Mesenchymal stem cell (in vitro differentiated cells and primary cell): ENCODE results near the gene PHKG1.
A peak's percentile ranks its signal among the peaks of the same experiment; 100 is the strongest.
"Not testable (repeated sequence)": the region's sequence is repeated elsewhere in the genome, so short reads cannot be mapped to it uniquely, and the experiment has no call there.

Experiments used
- DNase-seq: peaks from one replicate; pipeline ENCODE4 v3.0.0-alpha.2; 2013
- H2AFZ ChIP-seq: one replicate; pipeline ENCODE4 v1.6.1; 2013; ENCODE audit warnings: low read depth, mild to moderate bottlenecking, control low read depth, inconsistent platforms, low read length, moderate library complexity
- H2AK5ac ChIP-seq: 2 replicates; pipeline ENCODE4 v1.6.1; 2013; ENCODE audit warnings: low read length, moderate library complexity, mild to moderate bottlenecking, inconsistent platforms; ENCODE audit not compliant: severe bottlenecking
- H2BK120ac ChIP-seq: one replicate; pipeline ENCODE4 v1.6.1; 2013; ENCODE audit warnings: low read depth, mild to moderate bottlenecking, inconsistent platforms, low read length, moderate library complexity
- H2BK12ac ChIP-seq, 2 experiments: one replicate each; pipeline ENCODE4 v1.6.1; 2013; ENCODE audit warnings: inconsistent platforms in 2 of 2, low read length in 2 of 2, mild to moderate bottlenecking in 2 of 2, moderate library complexity in 2 of 2, control low read depth in 1 of 2
- H2BK15ac ChIP-seq: one replicate; pipeline ENCODE4 v1.6.1; 2013; ENCODE audit warnings: mild to moderate bottlenecking, low read depth, inconsistent platforms; ENCODE audit not compliant: poor library complexity, severe bottlenecking
- H2BK5ac ChIP-seq: 2 replicates; pipeline ENCODE4 v1.6.1; 2013; ENCODE audit warnings: low read depth, mild to moderate bottlenecking, low read length, control low read depth, inconsistent platforms; ENCODE audit not compliant: poor library complexity, severe bottlenecking
- H3K14ac ChIP-seq, 2 experiments: one replicate each; pipeline ENCODE4 v1.6.1; 2013; ENCODE audit warnings: inconsistent platforms in 2 of 2, low read length in 2 of 2, control low read depth in 1 of 2, mild to moderate bottlenecking in 1 of 2, moderate library complexity in 1 of 2
- H3K18ac ChIP-seq, 2 experiments: one replicate each; pipeline ENCODE4 v1.6.1; 2013; ENCODE audit warnings: inconsistent platforms in 2 of 2, low read length in 2 of 2, control low read depth in 1 of 2, low read depth in 1 of 2, mild to moderate bottlenecking in 1 of 2
- H3K23ac ChIP-seq, 2 experiments: one replicate each; pipeline ENCODE4 v1.6.1; 2013; ENCODE audit warnings: inconsistent platforms in 2 of 2, low read length in 2 of 2, mild to moderate bottlenecking in 2 of 2, moderate library complexity in 2 of 2, control low read depth in 1 of 2
- H3K27ac ChIP-seq: 2 replicates; pipeline ENCODE4 v1.5.1; 2013; ENCODE audit warnings: mild to moderate bottlenecking, moderate library complexity, low read length, control low read depth, inconsistent platforms; ENCODE audit not compliant: poor library complexity, severe bottlenecking
- H3K27me3 ChIP-seq, 2 experiments: 2 replicates each; pipeline versions ENCODE4 v1.6.1 to v1.7.0; 2013; ENCODE audit warnings: low read length in 2 of 2, mild to moderate bottlenecking in 2 of 2, moderate library complexity in 2 of 2, control low read depth in 1 of 2, inconsistent platforms in 1 of 2; ENCODE audit not compliant: control insufficient read depth in 1 of 2, insufficient read depth in 1 of 2
- H3K36me3 ChIP-seq, 2 experiments: 2 replicates each; pipeline versions ENCODE4 v1.6.1 to v1.7.0; 2013; ENCODE audit warnings: low read length in 2 of 2, control low read depth in 1 of 2, inconsistent platforms in 1 of 2, low read depth in 1 of 2, mild to moderate bottlenecking in 1 of 2; ENCODE audit not compliant: insufficient read depth in 2 of 2, control insufficient read depth in 1 of 2
- H3K4ac ChIP-seq, 2 experiments: one replicate each; pipeline ENCODE4 v1.6.1; 2013; ENCODE audit warnings: inconsistent platforms in 2 of 2, low read length in 2 of 2, mild to moderate bottlenecking in 2 of 2, moderate library complexity in 2 of 2, control low read depth in 1 of 2, low read depth in 1 of 2
- H3K4me1 ChIP-seq: 2 replicates; pipeline ENCODE4 v1.6.1; 2013; ENCODE audit warnings: low read depth, low read length, control low read depth; ENCODE audit not compliant: control insufficient read depth, insufficient read depth
- H3K4me2 ChIP-seq: 2 replicates; pipeline ENCODE4 v1.6.1; 2013; ENCODE audit warnings: low read length, mild to moderate bottlenecking, inconsistent platforms; ENCODE audit not compliant: poor library complexity, severe bottlenecking
- H3K4me3 ChIP-seq, 2 experiments: 2 replicates each; pipeline versions ENCODE4 v1.5.1 to v1.7.0; 2013; ENCODE audit warnings: low read length in 2 of 2, mild to moderate bottlenecking in 2 of 2, control low read depth in 1 of 2, low read depth in 1 of 2; ENCODE audit not compliant: insufficient read depth in 1 of 2
- H3K79me1 ChIP-seq: replicated peaks from 2 replicates; pipeline ENCODE4 v1.6.1; 2013; ENCODE audit warnings: mild to moderate bottlenecking, control low read depth, low read length, inconsistent platforms; ENCODE audit not compliant: poor library complexity, severe bottlenecking
- H3K9ac ChIP-seq: 2 replicates; pipeline ENCODE4 v1.7.0; 2013; ENCODE audit warnings: mild to moderate bottlenecking, low read length, moderate library complexity
- H3K9me3 ChIP-seq: 2 replicates; pipeline ENCODE4 v1.7.0; 2013; ENCODE audit warnings: mild to moderate bottlenecking, low read length; ENCODE audit not compliant: control insufficient read depth
- H4K8ac ChIP-seq: one replicate; pipeline ENCODE4 v1.6.1; 2013; ENCODE audit warnings: inconsistent platforms, mild to moderate bottlenecking, low read length, moderate library complexity
- H4K91ac ChIP-seq: one replicate; pipeline ENCODE4 v1.6.1; 2013; ENCODE audit warnings: mild to moderate bottlenecking, low read length, inconsistent platforms
- WGBS: methylation state at CpG from one replicate; pipeline ENCODE4 v1.1.7; 2013; ENCODE audit warnings: mixed read lengths; 5-methylcytosine and 5-hydroxymethylcytosine counted together

PHKG1 gene

DNA sequence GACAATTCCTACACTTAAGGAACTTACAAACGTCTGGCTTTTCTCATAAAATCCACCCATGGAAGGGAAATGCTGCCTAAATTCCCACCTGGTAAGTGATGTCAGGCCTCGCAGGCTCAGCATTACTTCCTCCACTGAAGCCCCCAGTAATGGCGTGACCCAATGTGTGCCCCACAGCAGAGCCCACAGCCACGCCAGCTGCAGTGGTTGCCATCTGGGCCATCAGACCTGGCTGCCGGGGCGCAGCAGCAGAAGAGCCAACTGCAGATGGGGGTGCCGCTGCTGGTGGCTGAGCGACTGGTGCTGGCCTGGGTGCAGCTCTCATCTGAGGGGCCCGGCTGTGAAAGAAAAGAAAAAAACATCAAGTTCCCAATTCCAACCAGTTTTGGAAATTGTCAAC is 11.4 kb upstream of the PHKG1 start:
- not testable (repeated sequence) for H3K4ac ChIP-seq, DNase-seq, H3K9me3 ChIP-seq, H2BK5ac ChIP-seq, H2AK5ac ChIP-seq, H3K79me1 ChIP-seq, H4K8ac ChIP-seq, H3K4me2 ChIP-seq, H2BK15ac ChIP-seq, H3K18ac ChIP-seq, H3K4me3 ChIP-seq, H3K23ac ChIP-seq, H3K27me3 ChIP-seq, H3K14ac ChIP-seq, H4K91ac ChIP-seq, H3K4me1 ChIP-seq, H3K27ac ChIP-seq, H2BK12ac ChIP-seq, H2BK120ac ChIP-seq, H2AFZ ChIP-seq, H3K9ac ChIP-seq
- peaks cover 14 to 51% of the 10 kb centered on the region in 2 experiments for H3K36me3 ChIP-seq
- WGBS, result 89% methylated on average over 8 of the region's 9 CpGs

DNA sequence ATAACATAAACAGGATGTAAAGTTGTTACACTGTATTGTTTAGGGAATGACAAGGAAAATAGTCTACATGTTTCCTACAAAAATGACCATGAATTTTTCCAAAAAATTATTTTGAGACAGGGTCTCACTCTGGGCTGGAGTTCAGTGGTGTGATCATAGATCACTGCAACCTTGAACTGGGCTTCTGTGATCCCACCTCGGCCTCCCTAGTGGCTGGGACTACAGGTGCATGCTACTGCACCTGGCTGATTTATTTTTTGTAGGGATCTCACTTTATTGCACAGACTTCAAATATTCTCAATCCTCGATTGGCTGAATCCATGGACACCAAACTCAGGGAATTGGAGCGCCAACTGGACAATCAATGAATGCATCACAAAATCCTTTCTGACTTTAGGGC is 6.9 kb upstream of the PHKG1 start:
- Histone ChIP-seq H3K36me3 (peaks cover 14 to 51% of the 10 kb centered on the region in 2 experiments), H3K27me3 (no peaks in the 10 kb centered on the region), H3K4ac (no peak overlapping the region), H3K27ac (no peak overlapping the region), H2BK15ac (no peak overlapping the region), H3K4me3 (no peak overlapping the region), H2BK12ac (no peak overlapping the region), H3K9ac (no peak overlapping the region), H4K91ac (no peak overlapping the region), H2BK120ac (no peak overlapping the region), H2AFZ (no peak overlapping the region), H3K4me2 (no peak overlapping the region), H3K18ac (no peak overlapping the region), H2AK5ac (no peak overlapping the region), H3K23ac (no peak overlapping the region), H4K8ac (no peak overlapping the region), H3K79me1 (no peaks in the 10 kb centered on the region), H3K4me1 (no peaks in the 10 kb centered on the region), H2BK5ac (no peak overlapping the region), H3K9me3 (no peaks in the 10 kb centered on the region), H3K14ac (no peak overlapping the region)
- DNase-seq, result no peak
- 78% methylated on average over 3 of the region's 3 CpGs for WGBS

DNA sequence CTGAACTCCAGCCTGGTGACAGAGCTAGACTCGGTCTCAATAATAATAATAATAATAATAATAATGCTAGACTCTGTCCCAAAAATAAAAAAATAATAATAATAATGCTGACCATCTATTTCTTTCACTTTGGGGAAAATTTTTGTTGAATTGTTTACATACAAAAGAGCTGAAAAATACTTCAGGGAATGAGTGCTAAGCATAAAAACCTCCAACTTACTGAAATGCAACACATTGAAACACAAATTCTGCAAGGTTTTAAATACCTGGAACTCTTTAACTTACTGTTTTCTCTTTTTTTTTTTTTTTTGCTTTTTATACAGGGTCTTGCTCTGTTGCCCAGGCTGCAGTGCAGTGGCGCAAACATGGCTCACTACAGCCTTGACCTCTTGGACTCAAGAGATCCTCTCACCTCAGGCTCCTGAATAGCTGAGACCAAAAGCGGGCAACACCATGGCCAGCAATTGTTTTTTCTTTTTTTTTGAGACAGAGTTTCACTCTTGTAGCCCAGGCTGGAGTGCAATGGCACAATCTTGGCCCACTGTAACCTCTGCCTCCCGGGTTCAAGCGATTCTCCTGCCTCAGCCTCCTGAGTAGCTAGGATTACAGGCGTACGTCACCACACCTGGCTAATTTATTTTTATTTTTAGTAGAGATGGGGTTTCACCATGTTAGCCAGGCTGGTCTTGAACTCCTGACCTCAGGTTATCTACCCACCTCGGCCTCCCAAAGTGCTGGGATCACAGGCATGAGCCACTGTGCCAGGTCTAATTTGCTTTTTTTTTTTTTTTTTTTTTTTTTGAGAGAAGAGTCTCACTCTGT is 5.6 kb upstream of the PHKG1 start:
- H3K4me2 ChIP-seq, H4K8ac ChIP-seq, H2BK12ac ChIP-seq, H3K9me3 ChIP-seq, H2AFZ ChIP-seq, H2BK5ac ChIP-seq, H3K27ac ChIP-seq, DNase-seq, H3K27me3 ChIP-seq, H3K18ac ChIP-seq, H2BK120ac ChIP-seq, H3K14ac ChIP-seq, H3K4me1 ChIP-seq, H3K4me3 ChIP-seq, H2BK15ac ChIP-seq, H3K4ac ChIP-seq, H4K91ac ChIP-seq, H3K23ac ChIP-seq, H2AK5ac ChIP-seq, H3K79me1 ChIP-seq: not testable (repeated sequence)
- Histone ChIP-seq H3K9ac (peak overlapping the region; percentile 48), H3K36me3 (peaks cover 10 to 43% of the 10 kb centered on the region in 2 experiments)
- WGBS, result 87% methylated on average over 3 of the region's 8 CpGs

DNA sequence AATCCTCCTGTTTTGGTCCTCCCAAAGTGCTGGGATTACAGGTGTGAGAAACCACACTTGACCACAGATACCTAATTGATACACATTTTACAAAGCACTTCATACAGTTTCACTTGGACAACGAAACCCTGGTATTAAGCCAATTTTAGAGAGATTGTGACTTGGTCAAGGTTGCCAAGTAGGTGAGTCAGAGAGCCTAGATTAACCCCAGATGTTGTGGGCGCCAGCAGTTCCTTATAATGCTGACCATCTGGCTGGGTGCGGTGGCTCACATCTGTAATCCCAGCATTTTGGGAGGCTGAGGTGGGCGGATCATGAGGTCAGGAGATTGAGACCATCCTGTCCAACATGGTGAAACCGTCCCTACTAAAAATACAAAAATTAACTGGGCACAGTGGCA is 4.9 kb upstream of the PHKG1 start:
- no peaks in the 10 kb centered on the region for H3K79me1 ChIP-seq

More for the DNA sequence above, 4.9 kb upstream of the PHKG1 start:
- no peak overlapping the region for H3K23ac ChIP-seq
- H2BK15ac ChIP-seq, result no peak overlapping the region
- peak overlapping the region in 1 of 2 experiments; percentile 29 for H3K4me3 ChIP-seq
- H4K91ac ChIP-seq, result no peak overlapping the region
- no peak overlapping the region for H3K4ac ChIP-seq
- no peak overlapping the region for H2AK5ac ChIP-seq
- H3K27me3 ChIP-seq, result no peaks in the 10 kb centered on the region
- no peak overlapping the region for H2BK120ac ChIP-seq
- H3K4me1 ChIP-seq, result peaks cover 2% of the 10 kb centered on the region
- H2BK5ac ChIP-seq, result no peak overlapping the region
- H4K8ac ChIP-seq, result no peak overlapping the region
- no peaks in the 10 kb centered on the region for H3K9me3 ChIP-seq
- H3K36me3 ChIP-seq, result peaks cover 5 to 36% of the 10 kb centered on the region in 2 experiments
- H2BK12ac ChIP-seq, result no peak overlapping the region
- H3K27ac ChIP-seq, result no peak overlapping the region
- H2AFZ ChIP-seq, result no peak overlapping the region
- H3K4me2 ChIP-seq, result no peak overlapping the region
- H3K18ac ChIP-seq, result no peak overlapping the region
- DNase-seq, result peak; percentile 30
- peak overlapping the region; percentile 63 for H3K9ac ChIP-seq
- WGBS, result 84% methylated on average over 5 of the region's 5 CpGs
- no peak overlapping the region for H3K14ac ChIP-seq
